Astrocyte (in vitro differentiated cells and primary cell): ENCODE results near the gene GSG1L. TPM values are rescaled to one million over a fixed set of nuclear protein-coding genes. Genes with fewer than 3 reads are reported as not detected.

Experiments used
- DNase-seq: peaks from one replicate; pipeline ENCODE4 v3.0.0-alpha.2; 2010; ENCODE audit warnings: low read depth
- FAIRE-seq: peaks from 2 replicates; lab custom pipeline; 2011; peaks lifted over from hg19 to GRCh38; lab: Jason Lieb, UNC
- H2AFZ ChIP-seq: 2 replicates; pipeline ENCODE4 v1.6.0; 2012; ENCODE audit warnings: low read depth, low read length, inconsistent platforms
- H3K27ac ChIP-seq: 2 replicates; pipeline ENCODE4 v1.5.1; 2011; ENCODE audit warnings: low read depth, low read length, inconsistent platforms
- H3K27me3 ChIP-seq: 2 replicates; pipeline ENCODE4 v1.6.0; 2011; ENCODE audit warnings: low read length, inconsistent platforms; ENCODE audit not compliant: insufficient read depth
- H3K36me3 ChIP-seq: 2 replicates; pipeline ENCODE4 v1.5.1; 2011; ENCODE audit warnings: low read length, inconsistent platforms; ENCODE audit not compliant: insufficient read depth
- H3K4me1 ChIP-seq: 2 replicates; pipeline ENCODE4 v1.5.1; 2011; ENCODE audit warnings: low read length, inconsistent platforms; ENCODE audit not compliant: insufficient read depth
- H3K4me2 ChIP-seq: 2 replicates; pipeline ENCODE4 v1.6.0; 2012; ENCODE audit warnings: low read length, inconsistent platforms
- H3K4me3 ChIP-seq: 2 replicates; pipeline ENCODE4 v1.5.1; 2011; ENCODE audit warnings: low read depth, mild to moderate bottlenecking, low read length, inconsistent platforms; ENCODE audit not compliant: insufficient read depth
- H3K79me2 ChIP-seq: 2 replicates; pipeline ENCODE4 v1.6.0; 2012; ENCODE audit warnings: mild to moderate bottlenecking, low read length, inconsistent platforms; ENCODE audit not compliant: insufficient read depth
- H3K9ac ChIP-seq: 2 replicates; pipeline ENCODE4 v1.6.0; 2012; ENCODE audit warnings: mild to moderate bottlenecking, low read length, inconsistent platforms
- H3K9me3 ChIP-seq: 2 replicates; pipeline ENCODE4 v1.5.1; 2012; ENCODE audit warnings: low read depth, mild to moderate bottlenecking, low read length, inconsistent platforms; ENCODE audit not compliant: insufficient read depth
- H4K20me1 ChIP-seq: 2 replicates; pipeline ENCODE4 v1.6.0; 2012; ENCODE audit warnings: low read length, inconsistent platforms; ENCODE audit not compliant: insufficient read depth
- H3K27ac Mint-ChIP-seq: one replicate; pipeline ENCODE4 v1.8.0; 2021; ENCODE audit warnings: mild to moderate bottlenecking, mixed read lengths; ENCODE audit not compliant: unreplicated experiment
- H3K27me3 Mint-ChIP-seq: one replicate; pipeline ENCODE4 v1.8.0; 2021; ENCODE audit warnings: low read depth, mixed read lengths; ENCODE audit not compliant: unreplicated experiment
- H3K36me3 Mint-ChIP-seq: one replicate; pipeline ENCODE4 v1.8.0; 2021; ENCODE audit warnings: low read depth, mixed read lengths; ENCODE audit not compliant: unreplicated experiment
- H3K4me1 Mint-ChIP-seq: one replicate; pipeline ENCODE4 v1.8.0; 2021; ENCODE audit warnings: low read depth, mixed read lengths; ENCODE audit not compliant: unreplicated experiment
- H3K4me3 Mint-ChIP-seq: one replicate; pipeline ENCODE4 v1.8.0; 2021; ENCODE audit warnings: mild to moderate bottlenecking, moderate library complexity, mixed read lengths; ENCODE audit not compliant: unreplicated experiment
- H3K9me3 Mint-ChIP-seq: one replicate; pipeline ENCODE4 v1.8.0; 2021; ENCODE audit warnings: mild to moderate bottlenecking, mixed read lengths; ENCODE audit not compliant: unreplicated experiment
- total RNA-seq: library from RNA; stranded (reverse); gene quantifications from 2 replicates; pipeline ENCODE4 v1.2.1, GENCODE V29; 2021
- TF ChIP-seq, protein P1 (sequence below): IDR thresholded peaks from 2 replicates; pipeline ENCODE4 v1.5.1; 2011; ENCODE audit warnings: low read depth, mild to moderate bottlenecking, inconsistent platforms, low read length, moderate library complexity; ENCODE audit not compliant: insufficient read depth

The GSG1L gene
- total RNA-seq, 1 donor from 2014 or later = not detected

DNA sequence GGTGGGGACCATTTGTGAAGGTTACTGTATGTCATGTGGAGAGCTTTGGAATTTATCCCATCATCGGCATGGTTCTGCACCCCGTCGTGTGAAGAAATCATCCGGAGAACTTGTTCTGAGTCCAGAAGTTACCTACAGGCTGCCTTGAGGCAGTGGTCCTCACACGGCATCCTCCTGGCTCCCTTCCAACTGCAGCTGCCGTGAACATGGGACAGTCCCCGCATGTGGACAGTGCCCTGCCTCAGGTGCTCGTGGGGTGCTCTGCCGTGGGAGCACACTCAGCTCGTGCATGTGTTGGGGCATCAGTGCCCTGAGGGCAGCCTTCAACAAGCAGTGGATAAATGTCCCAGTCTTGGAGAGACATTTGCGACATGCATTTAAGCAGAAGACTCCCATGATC lies 324.9 kb downstream of the GSG1L start:
- peaks cover 2% of the 10 kb centered on the region for H3K9me3 Mint-ChIP-seq
- TF ChIP-seq, protein P1, sequence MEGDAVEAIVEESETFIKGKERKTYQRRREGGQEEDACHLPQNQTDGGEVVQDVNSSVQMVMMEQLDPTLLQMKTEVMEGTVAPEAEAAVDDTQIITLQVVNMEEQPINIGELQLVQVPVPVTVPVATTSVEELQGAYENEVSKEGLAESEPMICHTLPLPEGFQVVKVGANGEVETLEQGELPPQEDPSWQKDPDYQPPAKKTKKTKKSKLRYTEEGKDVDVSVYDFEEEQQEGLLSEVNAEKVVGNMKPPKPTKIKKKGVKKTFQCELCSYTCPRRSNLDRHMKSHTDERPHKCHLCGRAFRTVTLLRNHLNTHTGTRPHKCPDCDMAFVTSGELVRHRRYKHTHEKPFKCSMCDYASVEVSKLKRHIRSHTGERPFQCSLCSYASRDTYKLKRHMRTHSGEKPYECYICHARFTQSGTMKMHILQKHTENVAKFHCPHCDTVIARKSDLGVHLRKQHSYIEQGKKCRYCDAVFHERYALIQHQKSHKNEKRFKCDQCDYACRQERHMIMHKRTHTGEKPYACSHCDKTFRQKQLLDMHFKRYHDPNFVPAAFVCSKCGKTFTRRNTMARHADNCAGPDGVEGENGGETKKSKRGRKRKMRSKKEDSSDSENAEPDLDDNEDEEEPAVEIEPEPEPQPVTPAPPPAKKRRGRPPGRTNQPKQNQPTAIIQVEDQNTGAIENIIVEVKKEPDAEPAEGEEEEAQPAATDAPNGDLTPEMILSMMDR = no peak
- DNase-seq (no peak), FAIRE-seq (no peak)
- H3K9me3 ChIP-seq = no peaks in the 10 kb centered on the region
- no peak overlapping the region for H2AFZ ChIP-seq
- no peaks in the 10 kb centered on the region for H3K79me2 ChIP-seq
- peaks cover 13% of the 10 kb centered on the region for H3K4me1 ChIP-seq
- no peak overlapping the region for H3K9ac ChIP-seq
- no peaks in the 10 kb centered on the region for H3K27me3 ChIP-seq
- H3K36me3 Mint-ChIP-seq = peaks cover 31% of the 10 kb centered on the region
- H3K27ac ChIP-seq = no peak overlapping the region
- H4K20me1 ChIP-seq = no peaks in the 10 kb centered on the region
- H3K4me2 ChIP-seq = no peak overlapping the region
- no peak overlapping the region for H3K4me3 Mint-ChIP-seq
- H3K36me3 ChIP-seq = no peaks in the 10 kb centered on the region
- H3K4me3 ChIP-seq = no peak overlapping the region
- peaks cover 3% of the 10 kb centered on the region for H3K4me1 Mint-ChIP-seq
- H3K27ac Mint-ChIP-seq = no peak overlapping the region
- H3K27me3 Mint-ChIP-seq = peaks cover 2% of the 10 kb centered on the region

Other genes starting within 250 kb of the GSG1L start
- 123 and 135 TPM in 2 replicates for gene XPO6, start 148.3 kb upstream of the GSG1L start, total RNA-seq
- gene SBK1, start 228.8 kb upstream of the GSG1L start, total RNA-seq = 4.0 and 7.0 TPM in 2 replicates